Endothelial cell of umbilical vein (primary cell): ENCODE data around the gene ARID1B.

Experiments
- EZH2 ChIP-seq: IDR thresholded peaks from 2 replicates; pipeline ENCODE4 v1.6.1; 2012; ENCODE audit warnings: borderline replicate concordance, low read depth, mild to moderate bottlenecking, moderate library complexity, low read length, inconsistent platforms; ENCODE audit not compliant: severe bottlenecking
- FOS ChIP-seq: IDR thresholded peaks from 2 replicates; pipeline ENCODE4 v1.6.1; 2011; ENCODE audit warnings: mild to moderate bottlenecking, low read length, moderate library complexity, borderline replicate concordance; ENCODE audit not compliant: insufficient read depth
- JUN ChIP-seq: IDR thresholded peaks from 2 replicates; pipeline ENCODE4 v1.6.1; 2011; ENCODE audit warnings: borderline replicate concordance, low read depth; ENCODE audit not compliant: insufficient read length, insufficient read depth
- MYC ChIP-seq: IDR thresholded peaks from one replicate; pipeline ENCODE4 v1.6.1; 2011; ENCODE audit warnings: mild to moderate bottlenecking, low read depth, low read length
- POLR2A ChIP-seq: IDR thresholded peaks from 2 replicates; pipeline ENCODE4 v1.6.1; 2012; ENCODE audit warnings: low read depth, mild to moderate bottlenecking, control low read depth, low read length
- POLR2AphosphoS5 ChIP-seq: IDR thresholded peaks from 2 replicates; pipeline ENCODE4 v1.6.1; 2012; ENCODE audit warnings: low read depth, mild to moderate bottlenecking, control low read depth, low read length, moderate library complexity; ENCODE audit not compliant: insufficient read depth
- TF ChIP-seq, protein P1 (sequence below), 2 donors: IDR thresholded peaks; 1 replicate in 1 of 2; 2 replicates in 1 of 2; pipeline ENCODE4 v1.5.1; 2011; ENCODE audit warnings: low read length in 2 of 2, mild to moderate bottlenecking in 2 of 2, moderate library complexity in 2 of 2, control low read depth in 1 of 2, inconsistent platforms in 1 of 2, low read depth in 1 of 2; ENCODE audit not compliant: insufficient read depth in 1 of 2; ENCODE audit errors: extremely low read depth in 1 of 2
- TF ChIP-seq, protein P2 (sequence below): IDR thresholded peaks from 2 replicates; pipeline ENCODE4 v1.6.1; 2011; ENCODE audit not compliant: insufficient read depth, insufficient read length

DNA sequence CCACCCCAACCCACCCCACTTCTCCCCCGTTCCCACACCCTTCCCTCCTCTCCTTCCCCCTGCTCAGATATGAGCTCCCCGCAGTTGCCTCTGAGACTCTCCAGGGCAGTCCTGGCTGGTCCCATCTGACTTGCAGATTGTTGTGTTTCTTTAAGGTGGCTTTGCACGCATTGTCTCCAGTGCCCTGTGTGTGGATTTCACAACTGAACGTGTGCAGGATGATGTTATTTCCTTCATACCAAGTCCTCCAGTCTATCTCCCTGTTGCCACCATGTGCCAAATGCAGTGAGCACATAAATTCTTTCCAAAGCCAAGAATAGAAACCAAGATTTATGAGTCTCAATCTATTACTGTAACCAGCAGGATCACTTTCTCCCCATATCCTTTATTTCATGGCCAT is 467.0 kb downstream of the ARID1B start:
- TF ChIP-seq, protein P1, sequence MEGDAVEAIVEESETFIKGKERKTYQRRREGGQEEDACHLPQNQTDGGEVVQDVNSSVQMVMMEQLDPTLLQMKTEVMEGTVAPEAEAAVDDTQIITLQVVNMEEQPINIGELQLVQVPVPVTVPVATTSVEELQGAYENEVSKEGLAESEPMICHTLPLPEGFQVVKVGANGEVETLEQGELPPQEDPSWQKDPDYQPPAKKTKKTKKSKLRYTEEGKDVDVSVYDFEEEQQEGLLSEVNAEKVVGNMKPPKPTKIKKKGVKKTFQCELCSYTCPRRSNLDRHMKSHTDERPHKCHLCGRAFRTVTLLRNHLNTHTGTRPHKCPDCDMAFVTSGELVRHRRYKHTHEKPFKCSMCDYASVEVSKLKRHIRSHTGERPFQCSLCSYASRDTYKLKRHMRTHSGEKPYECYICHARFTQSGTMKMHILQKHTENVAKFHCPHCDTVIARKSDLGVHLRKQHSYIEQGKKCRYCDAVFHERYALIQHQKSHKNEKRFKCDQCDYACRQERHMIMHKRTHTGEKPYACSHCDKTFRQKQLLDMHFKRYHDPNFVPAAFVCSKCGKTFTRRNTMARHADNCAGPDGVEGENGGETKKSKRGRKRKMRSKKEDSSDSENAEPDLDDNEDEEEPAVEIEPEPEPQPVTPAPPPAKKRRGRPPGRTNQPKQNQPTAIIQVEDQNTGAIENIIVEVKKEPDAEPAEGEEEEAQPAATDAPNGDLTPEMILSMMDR (IDR thresholded peaks at IDR 0.05; ENCODE audit: extremely low read depth in 1 of 2, insufficient read depth in 1 of 2, low read depth in 1 of 2, low read length in 2 of 2) = no peak
- TF ChIP-seq POLR2AphosphoS5 (no peak), POLR2A (no peak), EZH2 (no peak), FOS (no peak), JUN (peak; percentile 3), MYC (no peak)
- TF ChIP-seq, protein P2, sequence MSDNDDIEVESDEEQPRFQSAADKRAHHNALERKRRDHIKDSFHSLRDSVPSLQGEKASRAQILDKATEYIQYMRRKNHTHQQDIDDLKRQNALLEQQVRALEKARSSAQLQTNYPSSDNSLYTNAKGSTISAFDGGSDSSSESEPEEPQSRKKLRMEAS = no peak
